NCI-H446 treated with DMSO at 0.1 percent for 48 hours (cell line): ENCODE results near the gene CCDC102B.
"Not testable (repeated sequence)": the region's sequence is repeated elsewhere in the genome, so short reads cannot be mapped to it uniquely, and the experiment has no call there.

ENCODE experiments used
- DNase-seq: peaks from one replicate; lab custom pipeline; 2025; lab: John Stamatoyannopoulos, UW

The CCDC102B gene

GRCh38 chr18:68915061-68915460 is 117.2 kb downstream of the CCDC102B start:
- no peak for DNase-seq

GRCh38 chr18:68916734-68917133 is 118.9 kb downstream of the CCDC102B start:
- DNase-seq = no peak

GRCh38 chr18:68918216-68918615 is 120.3 kb downstream of the CCDC102B start:
- DNase-seq = no peak

GRCh38 chr18:68919900-68920299 is 122.0 kb downstream of the CCDC102B start:
- no peak for DNase-seq

DNA sequence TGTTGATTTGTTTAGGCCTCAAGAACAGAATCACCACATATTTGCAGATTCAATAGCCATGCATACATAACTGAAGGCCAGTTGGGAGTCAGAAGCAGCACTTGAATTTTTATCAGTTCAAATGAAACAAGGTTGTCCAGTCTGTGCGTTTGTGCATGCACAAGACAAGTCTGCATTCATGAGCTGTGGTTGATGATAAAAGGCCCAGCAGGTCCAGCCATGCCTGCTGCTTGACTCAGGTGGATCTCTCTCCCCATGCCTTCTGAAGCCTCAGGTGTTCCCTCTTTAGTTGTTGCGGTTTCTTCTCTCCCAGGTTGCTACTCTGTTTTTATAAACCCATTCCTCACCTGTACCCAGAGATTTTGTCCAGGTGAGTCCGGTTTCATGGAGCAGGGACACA is 124.5 kb downstream of the CCDC102B start:
- no peak for DNase-seq

- no peak for DNase-seq
Observed at GRCh38 chr18:68925268-68925667, 127.4 kb downstream of the CCDC102B start.

DNA sequence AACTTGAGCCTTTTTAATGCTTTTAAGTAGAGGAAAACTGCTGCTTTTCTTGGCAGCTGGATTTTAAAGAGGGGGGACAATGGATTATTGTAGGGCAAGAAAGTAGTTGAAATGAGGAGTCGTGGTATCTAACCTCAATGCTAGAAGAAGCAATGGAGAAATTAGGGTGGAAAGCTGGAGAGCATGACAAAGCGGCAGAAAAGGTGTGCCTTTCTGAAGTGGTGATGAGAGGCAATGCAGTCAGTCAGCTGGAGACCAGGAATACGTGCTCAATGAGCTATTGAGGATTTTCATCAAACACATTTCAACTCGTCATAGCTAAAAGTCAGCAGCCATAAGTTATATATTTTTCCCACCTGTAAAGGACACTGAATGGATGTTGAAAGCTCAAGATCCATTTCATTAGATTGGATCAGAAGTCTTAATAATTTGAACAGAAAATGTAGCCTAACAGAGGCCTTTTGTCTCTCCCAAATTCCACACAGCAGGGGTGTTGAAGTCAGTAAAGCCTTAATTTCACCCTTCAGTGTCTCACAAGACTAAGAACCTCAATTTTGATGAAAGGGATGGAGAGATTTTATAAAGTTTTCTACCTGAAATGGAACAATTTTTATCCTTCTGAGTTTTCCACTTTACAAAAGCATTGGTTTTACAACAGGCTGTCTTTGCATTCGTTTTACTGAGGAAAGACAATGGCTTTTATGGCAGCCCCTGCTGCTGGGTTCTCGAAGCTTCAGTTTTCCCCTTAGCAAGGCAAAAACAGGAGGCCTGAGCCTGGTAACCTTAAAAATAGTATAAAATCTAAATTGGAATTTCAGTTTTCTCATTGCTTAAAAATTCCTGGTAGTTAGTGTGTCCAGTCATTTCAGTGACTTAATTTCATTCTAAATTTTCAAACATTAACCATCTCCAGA is 131.1 kb downstream of the CCDC102B start:
- DNase-seq = no peak

DNA sequence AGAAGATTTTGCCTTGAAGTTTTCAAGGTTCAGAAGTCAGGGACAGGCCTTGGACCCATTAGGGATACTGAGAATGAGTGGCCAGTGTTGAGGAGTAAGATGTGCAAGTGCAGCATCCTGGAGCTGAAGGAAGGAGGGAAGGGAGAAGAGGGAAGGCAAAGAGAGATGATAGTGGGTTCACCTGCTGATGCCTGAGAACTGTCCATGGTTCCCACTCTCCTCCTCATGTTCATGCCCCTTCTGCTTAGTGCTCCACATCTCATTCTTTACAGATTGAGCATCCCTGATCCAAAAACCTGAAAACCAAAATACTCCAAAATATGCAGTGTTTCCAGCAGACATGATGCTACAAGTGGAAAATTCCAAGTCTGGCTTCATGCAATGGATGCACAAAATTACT is 137.8 kb downstream of the CCDC102B start:
- DNase-seq = no peak

- DNase-seq = no peak
Observed at GRCh38 chr18:68937029-68937599, 139.2 kb downstream of the CCDC102B start.

GRCh38 chr18:68940039-68940438 is 142.2 kb downstream of the CCDC102B start:
- DNase-seq = no peak

DNA sequence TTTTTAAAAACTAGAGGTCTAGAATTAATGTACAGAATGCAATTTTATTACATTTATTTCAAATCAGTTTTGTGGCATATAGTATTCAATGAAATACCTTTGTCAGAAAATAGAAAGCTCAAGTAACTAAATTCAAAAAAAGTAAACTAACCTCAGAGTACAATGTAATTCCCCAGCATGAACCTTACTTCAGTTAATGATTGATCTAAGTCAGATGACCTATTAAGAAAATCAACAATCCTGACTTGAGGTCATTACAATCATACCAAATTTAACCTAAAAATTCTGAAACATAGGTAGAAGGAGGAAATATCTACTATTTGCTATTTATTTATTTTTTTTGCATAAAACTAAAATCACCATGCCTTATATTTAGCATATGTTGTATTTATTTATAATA is 142.9 kb downstream of the CCDC102B start:
- DNase-seq = no peak

DNA sequence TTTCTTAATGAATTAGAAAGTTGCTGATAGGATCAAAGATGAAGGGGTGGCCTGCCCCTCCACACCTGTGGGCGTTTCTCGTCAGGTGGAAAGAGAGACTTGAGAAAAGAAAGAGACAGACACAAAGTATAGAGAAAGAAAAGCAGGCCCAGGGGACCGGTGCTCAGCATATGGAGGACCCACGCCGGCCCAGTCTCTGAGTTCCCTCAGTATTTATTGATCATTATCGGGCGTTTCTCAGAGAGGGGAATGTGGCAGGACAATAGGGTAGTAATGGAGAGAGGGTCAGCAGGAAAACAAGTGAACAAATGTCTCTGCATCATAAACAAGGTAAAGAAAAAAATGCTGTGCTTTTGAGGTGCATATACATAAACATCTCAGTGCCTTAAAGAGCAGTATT is 144.3 kb downstream of the CCDC102B start:
- no peak for DNase-seq

- not testable (repeated sequence) for DNase-seq
Observed at GRCh38 chr18:68943861-68944260, 146.0 kb downstream of the CCDC102B start.

DNA sequence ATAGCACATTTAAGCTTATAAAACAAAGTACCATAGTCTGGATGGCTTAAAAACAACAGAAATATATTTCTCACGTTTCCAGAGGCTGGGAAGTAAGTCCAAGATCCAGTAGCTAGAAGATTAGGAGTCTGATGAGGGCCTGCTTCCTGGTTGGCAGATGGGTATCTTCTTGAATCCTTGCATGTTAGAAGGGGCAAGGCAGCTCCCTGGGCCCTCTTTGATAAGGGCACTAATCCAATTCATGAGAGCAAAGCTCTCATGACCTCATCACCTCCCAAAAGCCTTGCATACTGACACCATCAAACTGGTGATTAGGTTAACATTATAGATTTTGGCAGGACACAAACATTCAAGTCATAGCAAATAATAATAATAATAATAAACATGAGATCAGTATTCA is 146.4 kb downstream of the CCDC102B start:
- no peak for DNase-seq

- DNase-seq = no peak
Observed at GRCh38 chr18:68944826-68945225, 146.9 kb downstream of the CCDC102B start.

- no peak for DNase-seq
Observed at GRCh38 chr18:68948622-68949021, 150.7 kb downstream of the CCDC102B start.

GRCh38 chr18:68954738-68955137 is 156.9 kb downstream of the CCDC102B start:
- DNase-seq = no peak

- DNase-seq = no peak
Observed at GRCh38 chr18:68956650-68957049, 158.8 kb downstream of the CCDC102B start.

DNA sequence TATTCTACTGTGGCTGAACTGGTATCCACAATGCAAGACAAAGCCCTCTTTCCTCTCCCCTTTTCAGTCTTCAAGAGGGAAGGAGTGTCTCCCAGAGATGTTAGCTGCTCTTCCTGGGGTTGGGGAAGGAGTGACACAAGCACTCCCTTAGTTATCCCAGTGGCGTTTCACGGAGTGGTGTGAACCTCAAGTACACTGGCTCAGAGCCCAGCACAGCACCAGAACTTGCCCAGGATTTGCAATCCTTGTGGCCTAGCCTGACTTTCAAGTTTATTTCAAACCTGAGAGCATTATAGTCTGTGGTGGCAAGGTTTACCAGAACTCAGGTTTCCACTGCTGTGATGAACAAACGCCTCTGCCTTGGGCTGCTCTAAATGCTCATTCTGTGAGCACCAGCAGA is 162.5 kb downstream of the CCDC102B start:
- no peak for DNase-seq

DNA sequence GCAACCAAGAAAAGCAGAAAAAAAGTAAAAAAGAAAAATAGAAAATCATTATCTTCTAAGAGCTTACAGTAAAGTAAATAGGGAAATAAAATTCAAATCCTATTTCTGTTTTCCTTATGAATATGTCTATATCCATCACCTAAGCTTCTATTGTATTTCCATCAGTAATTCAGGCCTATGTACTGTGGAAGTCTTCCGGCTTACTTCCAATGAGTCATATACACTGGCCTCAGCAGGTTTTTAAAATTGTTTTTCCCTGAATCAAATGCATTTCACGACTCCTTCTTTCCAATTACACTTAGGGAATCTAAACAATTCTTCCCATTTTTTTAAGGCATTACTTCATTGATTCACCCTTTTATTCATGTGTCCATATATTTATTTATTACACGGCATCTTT is 164.7 kb downstream of the CCDC102B start:
- DNase-seq = no peak

DNA sequence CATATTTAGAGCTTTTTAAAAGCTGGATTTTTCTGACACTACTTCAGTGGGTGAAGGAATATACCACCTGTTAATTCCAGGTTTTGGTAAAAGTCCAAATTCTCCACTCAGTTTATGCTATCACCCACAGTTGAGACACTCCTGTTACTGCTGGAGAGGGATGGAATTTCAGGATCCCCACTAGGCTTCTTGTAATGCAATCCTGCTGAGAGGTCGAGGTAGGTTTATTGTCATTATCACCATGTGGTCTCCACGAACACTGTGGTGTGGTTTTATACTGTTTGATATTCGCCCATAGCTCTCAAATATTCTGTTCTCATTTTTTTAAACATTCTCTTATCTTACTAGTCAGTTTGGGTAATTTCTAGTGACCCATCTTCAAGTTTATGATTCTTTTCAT is 167.9 kb downstream of the CCDC102B start:
- DNase-seq = no peak

DNA sequence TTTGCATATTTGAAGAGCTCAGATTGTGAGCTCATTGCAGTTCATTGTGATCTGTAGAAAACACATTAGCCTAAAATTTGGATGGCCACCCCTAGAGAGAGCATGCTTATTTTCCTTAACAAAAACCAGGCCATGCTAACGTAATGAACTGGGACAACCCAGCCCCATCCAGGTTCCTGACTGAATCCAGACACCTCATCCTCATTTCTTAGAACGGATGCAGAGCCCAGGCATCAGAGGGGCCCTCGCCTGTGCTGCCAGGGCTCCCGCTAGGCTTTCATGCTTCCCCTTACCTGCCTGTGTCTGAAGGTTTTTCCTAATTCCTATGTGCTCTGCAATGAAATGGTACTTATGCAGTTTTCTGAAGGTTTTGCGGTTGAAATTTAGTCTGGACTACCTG is 171.1 kb downstream of the CCDC102B start:
- DNase-seq = no peak

DNA sequence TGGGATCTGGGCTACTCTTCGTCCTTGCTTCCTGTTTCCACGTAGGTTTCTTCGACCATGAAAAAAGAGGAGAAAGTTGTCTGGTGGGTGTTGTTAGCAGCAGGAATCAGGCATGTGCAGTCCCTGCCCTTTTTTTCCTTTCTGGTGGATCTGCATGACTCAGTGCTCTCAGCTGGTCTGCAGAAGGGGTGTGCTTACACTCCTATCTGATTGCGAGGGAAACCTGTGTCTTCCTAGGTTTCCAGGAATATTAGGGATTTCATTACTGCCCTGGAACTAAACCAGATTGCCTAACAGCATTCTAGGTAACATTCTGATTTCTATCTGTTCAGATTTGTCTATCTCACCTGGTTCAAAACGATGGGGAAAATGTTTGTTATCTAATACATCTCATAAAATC is 174.3 kb downstream of the CCDC102B start:
- no peak for DNase-seq

GRCh38 chr18:68979737-68980136 is 181.9 kb downstream of the CCDC102B start:
- DNase-seq = no peak
